Tibial nerve (tissue), 4 donors: ENCODE data around the gene PRR30.

Experiments
- EP300 ChIP-seq, 2 donors: sonication (generic); formaldehyde crosslinking; IDR thresholded peaks; one replicate each; pipeline ENCODE4 v1.6.1; 2017; ENCODE audit warnings: antibody characterized with exemption in 2 of 2, mild to moderate bottlenecking in 1 of 2
- POLR2A ChIP-seq, 2 donors: fragments of 450-650 bp; IDR thresholded peaks; one replicate each; pipeline ENCODE4 v1.6.1; 2017; ENCODE audit warnings: antibody characterized with exemption in 2 of 2, mild to moderate bottlenecking in 2 of 2, moderate library complexity in 2 of 2
- TF ChIP-seq, protein P1 (sequence below), 5 experiments: fragments of 200-600 bp in 3 of 5; fragments of 450-650 bp in 2 of 5; sonication (generic) in 3 of 5; IDR thresholded peaks; one replicate each; pipeline ENCODE4 v1.5.1; 2016 to 2019; ENCODE audit warnings: antibody characterized with exemption in 5 of 5, mild to moderate bottlenecking in 3 of 5, moderate library complexity in 2 of 5

DNA sequence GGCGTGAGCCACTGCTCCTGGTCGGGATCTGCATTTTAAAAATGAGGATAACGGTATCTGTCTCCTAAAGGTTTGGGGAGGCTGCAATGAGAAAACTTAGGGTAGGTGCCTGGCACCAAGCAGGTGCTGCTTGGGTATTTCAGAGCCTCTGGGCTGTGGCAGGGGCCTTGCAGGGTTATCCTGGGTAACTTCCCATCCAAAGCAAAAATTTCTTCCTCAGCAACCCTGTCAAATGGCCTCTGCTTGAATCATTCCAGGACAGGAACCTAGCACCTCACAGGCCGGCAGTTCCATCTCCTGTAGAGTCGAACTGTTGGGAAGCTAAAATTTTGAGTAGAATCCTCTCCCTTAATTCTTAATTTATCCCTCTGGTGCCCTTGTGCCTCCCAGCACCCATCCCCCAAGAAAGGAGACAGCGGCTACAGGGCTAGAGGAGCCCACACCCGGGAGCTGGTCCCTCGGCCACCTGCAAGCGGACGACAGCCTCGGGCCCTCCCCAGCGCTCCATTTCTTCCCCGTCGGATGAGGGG lies 21.1 kb downstream of the PRR30 start:
- TF ChIP-seq EP300 (IDR thresholded peaks at IDR 0.05) (no peak), POLR2A (IDR thresholded peaks at IDR 0.05) (no peak)
- TF ChIP-seq, protein P1, sequence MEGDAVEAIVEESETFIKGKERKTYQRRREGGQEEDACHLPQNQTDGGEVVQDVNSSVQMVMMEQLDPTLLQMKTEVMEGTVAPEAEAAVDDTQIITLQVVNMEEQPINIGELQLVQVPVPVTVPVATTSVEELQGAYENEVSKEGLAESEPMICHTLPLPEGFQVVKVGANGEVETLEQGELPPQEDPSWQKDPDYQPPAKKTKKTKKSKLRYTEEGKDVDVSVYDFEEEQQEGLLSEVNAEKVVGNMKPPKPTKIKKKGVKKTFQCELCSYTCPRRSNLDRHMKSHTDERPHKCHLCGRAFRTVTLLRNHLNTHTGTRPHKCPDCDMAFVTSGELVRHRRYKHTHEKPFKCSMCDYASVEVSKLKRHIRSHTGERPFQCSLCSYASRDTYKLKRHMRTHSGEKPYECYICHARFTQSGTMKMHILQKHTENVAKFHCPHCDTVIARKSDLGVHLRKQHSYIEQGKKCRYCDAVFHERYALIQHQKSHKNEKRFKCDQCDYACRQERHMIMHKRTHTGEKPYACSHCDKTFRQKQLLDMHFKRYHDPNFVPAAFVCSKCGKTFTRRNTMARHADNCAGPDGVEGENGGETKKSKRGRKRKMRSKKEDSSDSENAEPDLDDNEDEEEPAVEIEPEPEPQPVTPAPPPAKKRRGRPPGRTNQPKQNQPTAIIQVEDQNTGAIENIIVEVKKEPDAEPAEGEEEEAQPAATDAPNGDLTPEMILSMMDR (IDR thresholded peaks at IDR 0.05): no peak
